Stimulated activated CD4-positive, alpha-beta T cell treated with anti-CD3 and anti-CD28 coated beads, Interleukin-12 subunit alpha, Interleukin-12 subunit beta, amount 100 ng/mL, for 48 hours (primary cell): Measurements from ENCODE around the gene UCP3.
A peak's percentile ranks its signal among the peaks of the same experiment; 100 is the strongest.
"Not testable (repeated sequence)": the region's sequence is repeated elsewhere in the genome, so short reads cannot be mapped to it uniquely, and the experiment has no call there.

Source experiments
- DNase-seq, 3 donors: peaks; one replicate each; pipeline ENCODE4 v3.0.0-alpha.2; 2020; ENCODE audit warnings: low read depth in 2 of 3, low spot score in 1 of 3

UCP3 gene

GRCh38 chr11:74000307-74001133 lies 8.4 kb downstream of the UCP3 start:
- no peak for DNase-seq

- DNase-seq = no peak
Observed at GRCh38 chr11:73999581-74000306, 9.1 kb downstream of the UCP3 start.

- no peak for DNase-seq
Observed at GRCh38 chr11:73998846-73999575, 9.9 kb downstream of the UCP3 start.

GRCh38 chr11:73997120-73997770 lies 11.6 kb downstream of the UCP3 start:
- no peak for DNase-seq

GRCh38 chr11:73996161-73996747 lies 12.6 kb downstream of the UCP3 start:
- no peak for DNase-seq

GRCh38 chr11:73995731-73996130 lies 13.2 kb downstream of the UCP3 start:
- no peak for DNase-seq

- DNase-seq = no peak
Observed at GRCh38 chr11:73995247-73995646, 13.6 kb downstream of the UCP3 start.

GRCh38 chr11:73991471-73992006 lies 17.3 kb downstream of the UCP3 start:
- no peak for DNase-seq

- no peak for DNase-seq
Observed at GRCh38 chr11:73990730-73991129, 18.2 kb downstream of the UCP3 start.

- DNase-seq = no peak
Observed at GRCh38 chr11:73989156-73989555, 19.7 kb downstream of the UCP3 start.

GRCh38 chr11:73988227-73988626 lies 20.7 kb downstream of the UCP3 start:
- DNase-seq = no peak

- DNase-seq = not testable (repeated sequence)
Observed at GRCh38 chr11:73985661-73986060, 23.2 kb downstream of the UCP3 start.

GRCh38 chr11:73983741-73984538 lies 24.9 kb downstream of the UCP3 start:
- DNase-seq = no peak

GRCh38 chr11:73982990-73983740 lies 25.7 kb downstream of the UCP3 start:
- DNase-seq = peak; percentile 82 to 93 (median 91)

- peak; percentile 78 to 90 (median 78) for DNase-seq
Observed at GRCh38 chr11:73982595-73982989, 26.3 kb downstream of the UCP3 start, which contains the start of gene UCP2. Gene UCP2 (minus strand): TSS chr11:73982843. CDS start chr11:73978378, 4,465 bp downstream.

GRCh38 chr11:73981051-73981805 lies 27.7 kb downstream of the UCP3 start:
- no peak for DNase-seq

GRCh38 chr11:73980001-73980961 lies 28.6 kb downstream of the UCP3 start:
- DNase-seq = peak in 2 of 3 donors; percentile 40 to 54
